GM12878 (cell line): ENCODE measurements around the gene FRAS1. TPM values are rescaled to one million over a fixed set of nuclear protein-coding genes. Genes with fewer than 3 reads are reported as not detected.

Experiments
- ATAC-seq: fragments of 200-7000 bp; cut with Tn5 transposase; 3 replicates; pipeline ENCODE4 v1.9.1; 2020; ENCODE audit warnings: mild to moderate bottlenecking, moderate library complexity
- BruUV-seq: library from RNA; stranded (reverse); fragments of 400-500 nt; replicated peaks from 2 replicates; lab custom pipeline; 2021; lab: Mats Ljungman, UMichigan
- CTCF ChIA-PET: fragments of 300-600 bp; sonication (Branson Sonifier 250); formaldehyde crosslinking; extraction: SDS; loops from one replicate; lab custom pipeline; 2021; ENCODE audit warnings: inconsistent platforms; lab: Yijun Ruan, JAX
- POLR2A ChIA-PET: fragments of 350-600 bp; formaldehyde crosslinking; extraction: SDS; loops from one replicate; lab custom pipeline; 2021; ENCODE audit warnings: inconsistent platforms; lab: Charles Lee
- RAD21 ChIA-PET: fragments of 300-600 bp; sonication (Branson Sonifier 250); formaldehyde crosslinking; loops from one replicate; lab custom pipeline; 2023; ENCODE audit warnings: antibody characterized with exemption; ENCODE audit not compliant: unreplicated experiment; lab: Charles Lee
- SMC1A ChIA-PET: fragments of 300-600 bp; sonication (Branson Sonifier 250); formaldehyde crosslinking; loops from one replicate; lab custom pipeline; 2023; ENCODE audit not compliant: unreplicated experiment, uncharacterized antibody; lab: Charles Lee
- DNase-seq: peaks from one replicate; pipeline ENCODE4 v3.0.0-alpha.2; 2011; ENCODE audit warnings: low read depth, low spot score
- FAIRE-seq: peaks from 3 replicates; lab custom pipeline; 2011; peaks lifted over from hg19 to GRCh38; lab: Jason Lieb, UNC
- H2AFZ ChIP-seq: 2 replicates; pipeline ENCODE4 v1.6.0; 2011; ENCODE audit warnings: low read depth, low read length, control low read depth; ENCODE audit not compliant: control insufficient read depth
- H3K27ac ChIP-seq: 2 replicates; pipeline ENCODE4 v1.5.1; 2011; ENCODE audit warnings: control low read depth; ENCODE audit not compliant: control insufficient read depth, insufficient read depth
- H3K27me3 ChIP-seq, 2 experiments: replicated peaks in 1 of 2; 2 replicates each; pipeline versions ENCODE4 v1.6.0 to v1.6.1; 2011; ENCODE audit warnings: low read length in 1 of 2; ENCODE audit not compliant: control insufficient read depth in 2 of 2, insufficient read depth in 2 of 2
- H3K36me3 ChIP-seq, 2 experiments: 2 replicates each; pipeline ENCODE4 v1.5.1; 2011; ENCODE audit warnings: low read length in 1 of 2; ENCODE audit not compliant: control insufficient read depth in 2 of 2, insufficient read depth in 2 of 2
- H3K4me1 ChIP-seq: 2 replicates; pipeline ENCODE4 v1.6.1; 2011; ENCODE audit warnings: mild to moderate bottlenecking, low read length, moderate library complexity, mixed read lengths; ENCODE audit not compliant: control insufficient read depth, insufficient read depth
- H3K4me2 ChIP-seq: 2 replicates; pipeline ENCODE4 v1.6.0; 2011; ENCODE audit warnings: control low read depth; ENCODE audit not compliant: control insufficient read depth, insufficient read depth
- H3K4me3 ChIP-seq: fragments of 200-600 bp; sonication (generic); 2 replicates; pipeline ENCODE4 v1.5.1; 2016
- H3K79me2 ChIP-seq: 2 replicates; pipeline ENCODE4 v1.6.0; 2011; ENCODE audit warnings: low read length; ENCODE audit not compliant: control insufficient read depth, insufficient read depth
- H3K9ac ChIP-seq: 2 replicates; pipeline ENCODE4 v1.8.0; 2011; ENCODE audit warnings: low read length, control low read depth, mixed read lengths; ENCODE audit not compliant: control insufficient read depth, insufficient read depth
- H3K9me3 ChIP-seq: replicated peaks from 3 replicates; pipeline ENCODE4 v1.5.1; 2011; ENCODE audit warnings: mild to moderate bottlenecking, low read length; ENCODE audit not compliant: control insufficient read depth, insufficient read depth
- H4K20me1 ChIP-seq: 2 replicates; pipeline ENCODE4 v1.6.0; 2011; ENCODE audit not compliant: control insufficient read depth, insufficient read depth
- BRCA1 ChIP-seq: IDR thresholded peaks from 2 replicates; pipeline ENCODE4 v1.6.1; 2011; ENCODE audit warnings: low read depth, low read length, improper control_type of control experiment
- IRF4 ChIP-seq: IDR thresholded peaks from 2 replicates; pipeline ENCODE4 v1.6.1; 2011; ENCODE audit warnings: low read depth, low read length
- NFYA ChIP-seq: IDR thresholded peaks from 2 replicates; pipeline ENCODE4 v1.6.1; 2011; ENCODE audit warnings: low read depth, mild to moderate bottlenecking, low read length, improper control_type of control experiment, borderline replicate concordance
- RAD51 ChIP-seq: fragments of 450-650 bp; IDR thresholded peaks from 2 replicates; pipeline ENCODE4 v1.6.1; 2016; ENCODE audit warnings: moderate library complexity, mild to moderate bottlenecking, inconsistent platforms
- RELA ChIP-seq: fragments of 450-650 bp; IDR thresholded peaks from 2 replicates; pipeline ENCODE4 v1.8.0; 2014; ENCODE audit warnings: borderline replicate concordance; ENCODE audit not compliant: partially characterized antibody
- SKIL ChIP-seq: fragments of 450-650 bp; IDR thresholded peaks from 2 replicates; pipeline ENCODE4 v1.6.1; 2017; ENCODE audit warnings: mild to moderate bottlenecking, low read depth, inconsistent platforms; ENCODE audit not compliant: poor library complexity, severe bottlenecking
- SP1 ChIP-seq: IDR thresholded peaks from one replicate; pipeline ENCODE4 v1.6.1; 2011; ENCODE audit warnings: low read depth, low read length
- SREBF1 ChIP-seq: IDR thresholded peaks from 2 replicates; pipeline ENCODE4 v1.6.1; 2012; ENCODE audit warnings: mild to moderate bottlenecking, low read length
- STAT3 ChIP-seq: IDR thresholded peaks from 2 replicates; pipeline ENCODE4 v1.6.1; 2011; ENCODE audit warnings: low read depth, low read length, improper control_type of control experiment
- SUPT20H ChIP-seq: IDR thresholded peaks from 2 replicates; pipeline ENCODE4 v1.6.1; 2011; ENCODE audit warnings: low read depth, mild to moderate bottlenecking, low read length, moderate library complexity, borderline replicate concordance; ENCODE audit not compliant: control insufficient read depth
- ZBTB4 ChIP-seq: fragments of 450-650 bp; formaldehyde crosslinking; IDR thresholded peaks from 2 replicates; pipeline ENCODE4 v1.4.0; 2022; ENCODE audit warnings: mild to moderate bottlenecking, moderate library complexity
- ZSCAN29 ChIP-seq: fragments of 450-650 bp; IDR thresholded peaks from 2 replicates; pipeline ENCODE4 v1.6.1; 2017; ENCODE audit warnings: mild to moderate bottlenecking, moderate library complexity
- in situ Hi-C: fragments of 300-500 bp; cut with MboI; formaldehyde crosslinking; loops from 9 replicates; pipeline ENCODE4 v1.14.3; 2018; ENCODE audit warnings: mixed read lengths
- intact Hi-C: fragments of 100-400 bp; cut with micrococcal nuclease; formaldehyde crosslinking; loops from one replicate; pipeline ENCODE4 v1.14.2; 2022; ENCODE audit not compliant: unreplicated experiment
- polyA plus RNA-seq, 11 experiments: library from polyadenylated mRNA; depleted of rRNA in 4 of 11; unstranded in 6 of 11; stranded (reverse) in 5 of 11; fragments of >200 nt; fragmentation: Nextera tagmentation in 4 of 11; fragmentation: Illumina TruSeq in 1 of 11; extraction: Ambion mirVana in 4 of 11; extraction: Trizol in 1 of 11; gene quantifications; 1 replicate in 1 of 11; 2 replicates in 10 of 11; pipeline versions ENCODE4 v1.2.1 to v1.2.3, GENCODE V29; 2011 to 2016; ENCODE audit warnings: inconsistent platforms in 2 of 11, missing spikeins in 2 of 11, low read depth in 1 of 11
- total RNA-seq, 4 experiments: library from RNA; depleted of rRNA in 3 of 4; stranded (reverse); fragments of >200 nt in 3 of 4; fragmentation: Illumina TruSeq in 1 of 4; extraction: Trizol in 1 of 4; gene quantifications; 2 replicates each; pipeline versions ENCODE4 v1.2.1 to v1.2.3, GENCODE V29; 2013 to 2021

Gene FRAS1
- total and polyA plus RNA-seq, 10 of the 15 experiments (the other 5 are each of a cell fraction or from before 2014, with no cell fraction given): 0.08 to 11.7 (median 0.20) TPM

- TF ChIP-seq SKIL: no peak
- TF ChIP-seq SP1: no peak
- no peak for TF ChIP-seq BRCA1
- no peak for TF ChIP-seq IRF4
- no peak for TF ChIP-seq RAD51
- no peak for TF ChIP-seq ZBTB4
- TF ChIP-seq RELA: no peak
- TF ChIP-seq, all 136 proteins: peak for 0
Observed at GRCh38 chr4:78099058-78099457, 41.9 kb downstream of the FRAS1 start (continued).

GRCh38 chr4:78100060-78100459 is 42.9 kb downstream of the FRAS1 start:
- intact Hi-C loops: no loop called here
- Histone ChIP-seq H3K27me3 (no peaks in the 10 kb centered on the region), H2AFZ (no peak overlapping the region), H3K4me1 (no peaks in the 10 kb centered on the region)
- FAIRE-seq (no peak), DNase-seq (no peak), ATAC-seq (no peak)
- TF ChIP-seq RAD51 (no peak), STAT3 (no peak), NFYA (no peak), SUPT20H (no peak), SREBF1 (no peak), ZSCAN29 (no peak)
- TF ChIP-seq, all 136 proteins: peak for 0
- in situ Hi-C loops: no loop called here
- Histone ChIP-seq H3K4me3 (no peak overlapping the region), H3K27ac (no peak overlapping the region), H4K20me1 (no peaks in the 10 kb centered on the region), H3K9ac (no peak overlapping the region), H3K9me3 (no peaks in the 10 kb centered on the region), H3K36me3 (no peaks in the 10 kb centered on the region), H3K79me2 (no peaks in the 10 kb centered on the region), H3K4me2 (no peak overlapping the region)
- POLR2A ChIA-PET: no interaction called here
- CTCF ChIA-PET: interaction anchor here (0.9 kb wide), 2 partner anchors 10 to 31 kb away, joined by 3 read pairs; no protein-coding TSS in a partner anchor
- RAD21 ChIA-PET: interaction anchor here (1.5 kb wide), 1 partner anchor 40 kb away, joined by 4 read pairs; no protein-coding TSS in a partner anchor
- SMC1A ChIA-PET: interaction anchor here (1.0 to 1.8 kb wide), 2 partner anchors 28 to 198 kb away, joined by 3 to 6 read pairs; no protein-coding TSS in a partner anchor
- BruUV-seq: no TSS peak
